Breast epithelium (tissue), 3 donors: ENCODE data around the gene AOAH.

ENCODE experiments used
- CTCF ChIP-seq, 3 donors: fragments of 450-650 bp; IDR thresholded peaks; one replicate each; pipeline ENCODE4 v1.5.1; 2016 to 2017; ENCODE audit warnings: antibody characterized with exemption in 3 of 3, mild to moderate bottlenecking in 3 of 3, moderate library complexity in 3 of 3
- POLR2A ChIP-seq: fragments of 450-650 bp; IDR thresholded peaks from one replicate; pipeline ENCODE4 v1.6.1; 2016; ENCODE audit warnings: antibody characterized with exemption, mild to moderate bottlenecking, moderate library complexity

- TF ChIP-seq CTCF (IDR thresholded peaks at IDR 0.05) (no peak), POLR2A (no peak)
Observed at GRCh38 chr7:36600314-36600682, 124.0 kb downstream of the AOAH start.
